GM10847 (cell line): Measurements from ENCODE around the gene NGEF.

Experiments
- POLR2A ChIP-seq: IDR thresholded peaks from 2 replicates; pipeline ENCODE4 v1.6.1; 2011; ENCODE audit not compliant: insufficient read length; ENCODE audit errors: extremely low read depth

NGEF gene

GRCh38 chr2:232863996-232864395, 149.1 kb downstream of the NGEF start:
- TF ChIP-seq POLR2A = no peak

GRCh38 chr2:232861353-232861752, 151.7 kb downstream of the NGEF start:
- TF ChIP-seq POLR2A = no peak

- no peak for TF ChIP-seq POLR2A
These were observed 152.3 kb downstream of the NGEF start for GRCh38 chr2:232860593-232861241.

- no peak for TF ChIP-seq POLR2A
These were observed 153.6 kb downstream of the NGEF start for GRCh38 chr2:232859385-232859916.

GRCh38 chr2:232857158-232857563, 155.9 kb downstream of the NGEF start:
- no peak for TF ChIP-seq POLR2A

- TF ChIP-seq POLR2A = no peak
These were observed 159.0 kb downstream of the NGEF start for GRCh38 chr2:232854082-232854481.

- TF ChIP-seq POLR2A = no peak
These were observed 160.4 kb downstream of the NGEF start for GRCh38 chr2:232852676-232853075.

GRCh38 chr2:232850039-232850438, 163.0 kb downstream of the NGEF start:
- no peak for TF ChIP-seq POLR2A

- no peak for TF ChIP-seq POLR2A
These were observed 167.0 kb downstream of the NGEF start for GRCh38 chr2:232846055-232846454.

GRCh38 chr2:232843834-232844233, 169.2 kb downstream of the NGEF start:
- no peak for TF ChIP-seq POLR2A

GRCh38 chr2:232842689-232843088, 170.4 kb downstream of the NGEF start:
- TF ChIP-seq POLR2A = no peak

GRCh38 chr2:232839411-232840079, 173.5 kb downstream of the NGEF start:
- no peak for TF ChIP-seq POLR2A

- TF ChIP-seq POLR2A = no peak
These were observed 174.6 kb downstream of the NGEF start for GRCh38 chr2:232838406-232838874.

GRCh38 chr2:232836934-232837333, 176.1 kb downstream of the NGEF start:
- no peak for TF ChIP-seq POLR2A

GRCh38 chr2:232835687-232836208, 177.3 kb downstream of the NGEF start:
- TF ChIP-seq POLR2A = no peak

- TF ChIP-seq POLR2A = no peak
These were observed 179.2 kb downstream of the NGEF start for GRCh38 chr2:232833830-232834229.
